GM19438 (cell line): ENCODE data around the gene ZSWIM3.

ENCODE experiments used
- ATAC-seq: cut with Tn5 transposase; IDR thresholded peaks from one replicate; pipeline ENCODE4 v1.9.1; 2021; ENCODE audit warnings: low read depth; ENCODE audit not compliant: unreplicated experiment

The ZSWIM3 gene

GRCh38 chr20:45832619-45833018 lies 24.8 kb upstream of the ZSWIM3 start:
- ATAC-seq = no peak

DNA sequence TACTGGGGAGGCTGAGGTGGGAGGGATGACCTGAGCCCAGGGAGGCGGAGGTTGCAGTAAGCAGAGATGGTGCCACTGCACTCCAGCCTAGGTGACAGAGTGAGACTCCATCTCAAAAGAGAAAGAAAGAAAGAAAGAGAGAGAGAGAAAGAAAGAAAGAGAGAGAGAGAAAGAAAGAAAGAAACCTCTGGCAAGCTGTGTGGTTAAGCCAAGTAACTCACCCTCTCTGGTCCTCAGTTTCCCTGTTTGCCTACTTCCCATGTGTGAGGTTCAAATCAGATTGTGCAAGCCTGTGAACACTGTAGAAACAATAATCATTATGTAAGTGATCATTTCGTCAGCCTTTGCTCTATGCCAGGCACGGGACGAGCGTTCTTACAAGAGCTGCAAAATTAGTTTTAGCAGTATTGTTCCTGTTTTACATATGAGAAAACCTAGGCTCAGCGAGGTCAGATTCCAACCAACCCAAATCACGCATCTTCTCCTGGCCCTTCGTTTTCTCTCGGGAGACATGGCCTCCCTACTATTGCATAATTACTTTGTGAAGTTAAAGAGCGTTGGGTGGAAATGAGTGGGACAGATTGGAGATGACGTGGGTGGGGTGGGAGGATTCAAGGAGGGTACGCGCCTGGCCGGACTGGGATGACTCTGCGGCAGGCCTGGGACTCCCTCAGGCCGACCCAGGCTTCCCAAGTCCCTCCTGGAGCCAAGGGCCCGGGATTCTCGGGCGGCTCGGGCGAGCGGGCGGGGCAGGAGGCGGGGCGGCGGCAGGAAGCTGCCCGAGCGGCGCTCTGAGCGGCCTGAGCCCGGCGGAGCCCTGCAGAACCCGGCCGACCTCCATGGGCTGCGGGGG lies 24.2 kb upstream of the ZSWIM3 start, which contains the start of gene SNX21:
Gene SNX21, plus strand, starts transcription at position 770 of the 853 bp plus-strand sequence. CDS start 121 bp downstream, outside the sequence.
- peak; percentile 62 for ATAC-seq

DNA sequence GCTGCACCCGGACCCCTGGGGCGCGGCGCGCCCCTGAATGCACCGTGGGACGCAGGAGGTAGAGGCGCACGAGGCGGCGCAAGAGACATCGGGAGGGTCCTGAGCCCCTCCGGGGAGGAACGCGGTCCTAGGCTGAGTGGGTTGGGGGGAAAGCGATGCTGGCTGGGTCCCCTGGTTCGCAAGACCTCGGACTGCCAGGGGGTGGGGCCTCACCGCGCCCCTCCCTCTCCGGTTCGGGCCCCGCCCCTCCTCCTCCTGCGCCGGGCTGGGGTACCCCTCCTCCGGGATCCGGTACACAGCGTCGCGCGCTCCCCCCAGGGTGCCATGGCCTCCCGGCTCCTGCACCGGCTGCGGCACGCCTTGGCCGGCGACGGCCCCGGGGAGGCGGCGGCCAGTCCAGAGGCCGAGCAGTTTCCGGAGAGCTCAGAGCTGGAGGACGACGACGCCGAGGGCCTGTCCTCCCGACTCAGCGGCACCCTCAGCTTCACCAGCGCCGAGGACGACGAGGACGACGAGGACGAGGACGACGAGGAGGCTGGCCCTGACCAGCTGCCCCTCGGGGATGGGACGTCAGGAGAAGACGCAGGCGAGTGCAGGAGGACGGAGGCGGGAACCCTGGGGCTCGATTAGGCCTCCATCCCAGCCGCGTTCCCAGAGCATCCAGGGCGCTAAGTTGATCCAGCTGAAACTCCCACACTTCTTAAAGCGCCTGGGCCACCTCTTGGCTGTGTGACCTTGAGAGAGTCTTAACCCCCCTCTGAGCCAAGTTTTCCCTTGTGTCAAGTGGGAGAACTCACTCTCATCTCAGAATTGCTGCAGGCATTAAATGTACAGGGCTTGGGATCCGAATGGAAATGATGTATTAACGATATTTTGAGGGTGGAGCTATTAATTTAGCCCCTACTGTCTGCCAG lies 23.3 kb upstream of the ZSWIM3 start:
- ATAC-seq = peak; percentile 38

- no peak for ATAC-seq
Observed at GRCh38 chr20:45834797-45835161, 22.6 kb upstream of the ZSWIM3 start.

DNA sequence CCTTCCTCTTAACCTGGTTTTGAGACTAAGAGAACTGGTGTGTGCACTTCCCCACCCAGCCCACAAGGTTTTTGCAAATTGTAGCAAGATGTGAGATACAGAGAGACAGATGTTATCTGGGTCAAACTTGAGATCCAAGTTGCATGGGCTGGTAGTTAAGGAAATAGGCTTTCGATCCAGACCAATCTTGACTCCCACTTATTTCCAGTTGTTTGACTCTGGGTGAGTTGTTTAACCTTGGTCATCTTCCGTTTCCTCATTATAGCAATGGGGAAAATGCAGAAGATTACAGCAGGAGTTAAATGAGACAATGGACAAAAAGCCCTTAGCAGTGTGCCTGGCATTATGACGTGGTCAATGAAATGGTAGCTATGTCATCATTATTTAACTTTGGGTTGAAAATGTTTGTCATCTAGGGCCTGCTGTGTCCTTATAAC lies 22.1 kb upstream of the ZSWIM3 start:
- no peak for ATAC-seq

- no peak for ATAC-seq
Observed at GRCh38 chr20:45835825-45836224, 21.6 kb upstream of the ZSWIM3 start.

DNA sequence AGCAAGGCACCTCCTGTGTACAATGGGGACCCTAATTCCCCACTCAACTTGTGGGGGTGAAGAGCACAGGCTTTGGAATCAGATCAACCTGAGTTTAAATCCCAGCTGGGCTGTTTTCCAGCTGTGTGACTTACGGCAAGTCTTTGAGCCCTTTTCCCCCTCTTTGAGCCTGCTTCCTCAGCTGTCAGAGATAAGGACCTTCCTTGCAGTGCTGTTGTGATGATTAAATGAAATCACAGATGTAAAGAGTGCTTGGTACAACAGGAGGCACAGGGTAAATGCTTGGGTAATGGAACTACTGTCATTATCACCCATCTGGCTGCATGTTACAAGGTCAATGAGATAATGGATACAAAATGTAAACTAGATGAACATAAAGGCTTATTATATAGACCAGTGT lies 20.6 kb upstream of the ZSWIM3 start:
- ATAC-seq = no peak

DNA sequence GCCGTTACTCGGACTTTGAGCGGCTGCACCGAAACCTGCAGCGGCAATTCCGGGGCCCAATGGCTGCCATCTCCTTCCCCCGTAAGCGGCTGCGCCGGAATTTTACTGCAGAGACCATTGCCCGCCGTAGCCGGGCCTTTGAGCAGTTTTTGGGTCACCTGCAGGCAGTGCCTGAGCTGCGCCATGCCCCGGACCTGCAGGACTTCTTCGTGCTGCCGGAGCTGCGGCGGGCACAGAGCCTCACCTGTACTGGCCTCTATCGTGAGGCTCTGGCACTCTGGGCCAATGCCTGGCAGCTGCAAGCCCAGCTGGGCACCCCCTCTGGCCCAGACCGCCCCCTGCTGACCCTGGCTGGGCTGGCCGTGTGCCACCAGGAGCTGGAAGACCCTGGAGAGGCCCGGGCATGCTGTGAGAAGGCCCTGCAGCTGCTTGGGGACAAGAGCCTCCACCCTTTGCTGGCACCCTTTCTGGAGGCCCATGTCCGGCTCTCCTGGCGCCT lies 16.7 kb upstream of the ZSWIM3 start:
- ATAC-seq = no peak

DNA sequence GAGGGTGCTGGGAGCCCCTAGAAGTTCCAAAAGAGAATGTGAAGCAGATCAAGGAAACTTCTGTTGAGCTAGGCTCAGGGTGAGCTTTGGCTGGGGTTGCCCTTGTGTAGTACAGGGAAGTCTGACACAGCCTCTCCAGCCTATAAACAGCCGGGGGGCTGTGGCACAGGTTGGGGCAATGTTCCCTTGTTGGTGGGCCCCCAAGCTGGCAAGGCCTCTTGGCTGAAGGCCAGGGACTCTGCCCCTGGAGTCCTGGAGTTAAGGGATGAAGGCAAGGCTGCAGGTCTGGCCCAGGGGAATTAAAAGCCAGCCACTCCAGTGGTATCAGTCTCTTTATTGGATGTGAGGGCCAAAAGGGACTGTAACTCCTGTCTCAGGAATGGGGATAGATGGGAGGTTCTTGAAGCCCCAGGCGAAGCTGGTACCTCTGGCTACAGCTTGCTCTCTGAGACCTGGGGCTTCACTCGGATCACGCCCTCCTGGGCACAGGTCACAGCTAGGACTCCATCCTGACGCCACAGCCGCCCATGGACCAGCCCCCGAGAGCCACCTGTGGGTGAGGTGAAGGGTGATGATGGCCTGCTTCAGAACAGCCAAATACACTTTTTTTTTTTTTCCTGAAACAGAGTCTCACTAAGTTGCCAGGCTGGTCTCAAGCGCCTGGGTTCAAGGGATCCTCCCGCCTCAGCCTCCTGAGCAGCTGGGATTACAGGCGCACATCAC lies 15.8 kb upstream of the ZSWIM3 start:
- no peak for ATAC-seq

DNA sequence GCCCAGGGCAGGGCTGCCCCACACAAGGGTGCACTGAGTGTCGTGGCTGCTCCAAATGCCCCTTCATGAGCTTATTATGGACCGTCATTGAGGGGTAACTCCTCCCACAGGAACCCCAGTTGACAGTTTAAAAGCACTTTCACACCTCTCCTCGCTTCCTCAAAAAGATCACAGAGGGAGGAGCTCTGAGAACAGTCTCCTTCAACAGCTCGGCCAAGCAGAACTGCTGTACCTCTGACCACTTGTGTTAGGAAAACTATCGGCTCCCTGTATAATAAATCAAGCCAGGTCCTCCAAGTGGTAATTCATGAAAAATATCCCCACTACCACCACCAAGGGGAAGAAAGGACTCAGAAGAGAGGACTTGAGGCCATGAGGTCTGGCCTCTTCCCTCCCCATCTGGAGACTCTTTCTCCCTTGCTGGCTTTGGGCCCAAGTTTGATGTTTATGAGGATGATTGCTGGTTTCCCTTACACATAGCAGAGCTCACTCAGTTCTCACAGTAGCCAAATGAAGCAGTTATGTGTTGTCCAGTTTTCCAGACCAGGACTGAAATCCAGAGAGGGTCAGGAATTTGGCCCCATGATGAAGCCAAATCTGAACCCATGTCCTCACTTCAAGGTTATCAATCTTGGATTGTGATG lies 15.1 kb upstream of the ZSWIM3 start:
- no peak for ATAC-seq

DNA sequence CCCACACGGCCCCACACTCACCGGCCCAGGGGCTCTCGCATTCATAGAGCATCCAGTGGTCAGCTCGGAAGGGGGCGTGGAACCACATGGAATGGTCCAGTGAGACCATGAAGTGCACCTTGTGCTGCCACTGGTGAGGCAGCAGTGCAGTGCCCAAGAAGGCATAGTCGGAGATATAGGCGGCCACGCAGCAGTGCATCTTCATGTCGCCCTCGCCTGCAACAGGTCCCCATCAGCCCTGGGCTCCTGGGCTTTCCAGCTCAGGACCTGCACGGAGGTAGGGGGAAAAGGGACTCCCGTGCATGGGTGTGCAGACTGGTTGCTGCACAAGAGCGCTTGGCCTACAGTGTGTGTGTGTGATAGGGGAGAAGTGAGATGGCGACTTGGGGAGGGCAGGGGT lies 13.9 kb upstream of the ZSWIM3 start:
- no peak for ATAC-seq

- no peak for ATAC-seq
Observed at GRCh38 chr20:45845452-45845851, 12.0 kb upstream of the ZSWIM3 start.

DNA sequence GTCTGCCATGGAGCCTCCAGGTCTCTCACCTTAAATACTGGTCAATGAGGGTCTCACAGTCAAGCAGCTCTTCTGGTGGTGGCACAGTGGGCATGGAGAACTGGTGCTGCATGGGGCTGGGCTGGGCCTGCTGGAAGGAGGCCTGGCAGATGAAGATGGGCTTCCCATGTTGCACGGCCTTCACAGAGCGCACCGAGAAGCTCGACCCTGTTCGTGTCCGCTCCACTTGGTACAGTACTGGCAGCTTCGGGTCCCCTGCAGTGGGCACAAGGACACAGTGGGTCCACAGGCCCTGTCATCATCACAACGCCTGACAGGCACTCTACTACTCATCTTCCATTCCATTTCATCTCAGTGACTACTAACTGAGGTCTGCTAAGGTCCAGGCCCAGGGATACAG lies 9.0 kb upstream of the ZSWIM3 start:
- ATAC-seq = no peak

DNA sequence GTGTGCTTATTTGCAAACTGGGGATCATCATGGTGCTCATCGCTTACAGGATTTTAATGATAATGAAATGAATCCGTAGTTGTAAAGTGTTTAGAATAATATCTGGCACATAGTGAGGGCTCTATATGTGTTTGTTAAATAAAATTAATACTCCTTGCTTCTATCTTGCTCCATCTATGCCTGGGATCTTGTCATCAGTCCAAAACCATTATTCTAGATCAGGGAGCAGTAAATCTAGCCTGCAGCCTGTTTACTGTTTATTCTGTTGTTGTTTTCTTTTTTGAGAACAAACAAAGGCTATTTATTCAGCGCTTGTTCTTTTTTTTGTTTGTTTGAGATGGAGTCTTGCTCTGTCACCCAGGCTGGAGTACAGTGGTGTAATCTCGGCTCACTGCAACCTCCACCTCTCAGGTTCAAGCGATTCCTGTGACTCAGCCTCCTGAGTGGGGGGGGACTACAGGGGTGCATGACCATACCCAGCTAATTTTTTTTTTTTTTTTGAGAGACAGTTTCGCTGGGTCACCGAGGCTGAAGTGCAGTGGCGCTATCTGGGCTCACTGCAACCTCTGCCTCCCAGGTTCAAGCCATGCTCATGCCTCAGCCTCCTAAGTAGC lies 8.3 kb upstream of the ZSWIM3 start:
- no peak for ATAC-seq

- no peak for ATAC-seq
Observed at GRCh38 chr20:45850238-45850637, 7.2 kb upstream of the ZSWIM3 start.

DNA sequence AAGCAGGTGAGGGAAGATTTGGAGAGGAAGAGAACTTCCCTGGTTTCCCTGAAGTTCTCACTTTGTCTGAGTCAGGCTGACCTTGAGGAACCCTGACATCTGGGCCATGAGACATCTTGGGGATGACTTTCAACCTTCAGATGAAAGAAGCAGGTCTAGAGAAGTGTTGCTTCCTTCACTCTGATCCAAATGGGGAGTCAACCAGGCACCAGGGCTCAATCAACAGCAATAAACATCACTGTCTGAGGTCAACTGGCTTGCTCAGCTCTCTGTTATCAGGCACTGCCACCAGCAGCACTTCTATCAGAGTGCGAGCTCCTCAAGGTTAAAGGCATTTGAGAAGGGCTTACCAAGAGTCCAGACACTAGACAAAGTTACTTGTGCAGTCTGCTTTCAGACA lies 6.5 kb upstream of the ZSWIM3 start:
- no peak for ATAC-seq

DNA sequence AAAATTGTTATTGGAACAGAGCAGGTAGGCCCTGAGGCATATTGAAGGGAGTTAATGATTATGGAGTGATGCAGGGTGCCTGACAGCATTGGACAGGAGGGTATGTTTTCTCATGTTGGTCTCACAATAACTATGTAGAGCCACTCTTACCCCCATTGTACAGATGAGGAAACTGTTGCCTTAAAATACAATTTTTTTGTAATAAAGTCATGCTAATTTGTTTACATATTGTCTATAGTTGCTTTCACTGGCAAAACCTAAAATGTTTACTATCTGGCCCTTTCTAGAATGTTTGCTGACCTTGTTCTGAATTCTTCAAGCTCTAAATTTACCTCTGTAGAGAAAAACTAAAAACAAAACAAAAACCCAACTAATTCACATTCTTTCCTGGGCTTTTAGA lies 5.9 kb upstream of the ZSWIM3 start:
- ATAC-seq = no peak

- ATAC-seq = no peak
Observed at GRCh38 chr20:45852326-45852725, 5.1 kb upstream of the ZSWIM3 start.

- no peak for ATAC-seq
Observed at GRCh38 chr20:45853484-45853883, 3.9 kb upstream of the ZSWIM3 start.

DNA sequence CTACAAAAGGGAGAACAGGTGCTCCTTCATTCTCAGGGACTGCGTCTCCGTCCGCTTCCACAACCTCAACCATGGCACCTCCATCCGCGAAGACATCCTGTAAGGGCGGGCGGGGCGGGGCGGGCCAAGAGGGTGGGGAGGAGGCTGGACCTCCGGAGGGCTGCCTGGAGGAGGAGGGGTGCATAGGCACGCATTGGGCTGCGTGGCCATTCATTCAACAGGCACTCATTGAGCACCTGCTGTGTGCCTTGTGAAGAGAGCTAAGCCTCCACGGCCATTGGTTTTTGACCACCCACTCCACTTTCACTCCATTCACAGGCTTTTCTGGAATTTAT lies 435 bp downstream of the ZSWIM3 start:
- peak; percentile 13 for ATAC-seq
